Body of pancreas (tissue), 4 donors: ENCODE measurements around the gene NTN4. TPM values are rescaled to one million over a fixed set of nuclear protein-coding genes. Genes with fewer than 3 reads are reported as not detected.

ENCODE experiments used
- ATAC-seq: fragments of 150-250 bp; one replicate; pipeline ENCODE4 v1.9.1; 2016
- DNase-seq, 4 donors: peaks; one replicate each; pipeline ENCODE4 v3.0.0-alpha.2; 2019
- H3K27ac ChIP-seq, 4 donors: fragments of 200-600 bp; sonication (generic); 1 replicate in 3 of 4; 2 replicates in 1 of 4; pipeline versions ENCODE4 v1.5.1 to v1.6.1; 2016 to 2019; ENCODE audit warnings: mild to moderate bottlenecking in 1 of 4, mixed read lengths in 1 of 4, moderate library complexity in 1 of 4
- H3K27me3 ChIP-seq, 2 donors: fragments of 200-600 bp; sonication (generic); one replicate each; pipeline ENCODE4 v1.6.0; 2016; ENCODE audit warnings: mild to moderate bottlenecking in 1 of 2
- H3K36me3 ChIP-seq, 2 donors: fragments of 200-600 bp; sonication (generic); replicated peaks in 1 of 2; 2 replicates each; pipeline ENCODE4 v1.5.1; 2016; ENCODE audit warnings: low read depth in 2 of 2; ENCODE audit not compliant: insufficient read depth in 1 of 2
- H3K4me1 ChIP-seq: fragments of 200-600 bp; sonication (generic); one replicate; pipeline ENCODE4 v1.6.0; 2016
- H3K4me3 ChIP-seq, 2 donors: fragments of 200-600 bp; sonication (generic); 1 replicate in 1 of 2; 2 replicates in 1 of 2; pipeline ENCODE4 v1.5.1; 2016 to 2019
- H3K9me3 ChIP-seq, 3 donors: fragments of 200-600 bp; sonication (generic); 1 replicate in 2 of 3; 2 replicates in 1 of 3; pipeline ENCODE4 v1.5.1; 2016
- POLR2A ChIP-seq, 3 donors: fragments of 450-650 bp; IDR thresholded peaks; one replicate each; pipeline ENCODE4 v1.6.1; 2016; ENCODE audit warnings: antibody characterized with exemption in 3 of 3, mild to moderate bottlenecking in 2 of 3
- whole genome bisulfite sequencing, 2 donors: methylation state at CpG; one replicate each; pipeline ENCODE4 v1.1.5; 2017; 5-methylcytosine and 5-hydroxymethylcytosine counted together
- intact Hi-C: fragments of 100-400 bp; cut with DNase I; formaldehyde crosslinking; loops from one replicate; pipeline ENCODE4 v1.15.1; 2023
- total RNA-seq, 2 donors: library from RNA; depleted of rRNA; stranded (reverse); fragments of >200 nt; gene quantifications; one replicate each; pipeline ENCODE4 v1.1.0, GENCODE V29; 2016
- TF ChIP-seq, protein P1 (sequence below), 7 experiments: fragments of 450-650 bp in 4 of 7; fragments of 200-600 bp in 3 of 7; sonication (generic) in 3 of 7; IDR thresholded peaks; one replicate each; pipeline ENCODE4 v1.5.1; 2016 to 2019; ENCODE audit warnings: antibody characterized with exemption in 7 of 7

Gene NTN4
- total RNA-seq, 2 donors from 2014 or later: 47.7 to 62.0 TPM

DNA sequence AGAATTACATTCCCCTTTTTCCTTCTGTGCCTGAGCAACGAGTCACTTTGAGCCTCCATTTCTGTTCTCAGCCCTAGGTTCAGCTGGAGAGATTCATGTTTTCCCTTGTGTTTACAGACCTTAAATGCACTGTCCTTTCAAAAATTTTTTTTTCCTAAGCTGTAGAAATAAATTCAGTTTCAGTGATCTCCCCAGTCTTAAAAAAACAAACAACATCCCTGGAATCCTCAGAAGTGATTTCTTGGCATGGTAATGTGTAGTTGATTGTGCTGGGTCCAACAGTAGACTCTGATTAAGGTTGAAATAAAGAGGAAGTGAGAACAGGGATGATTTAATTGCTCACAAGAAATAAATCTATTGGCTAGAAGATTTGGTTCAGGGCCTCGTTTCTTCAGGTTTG is 89.3 kb downstream of the NTN4 start:
- H3K27ac ChIP-seq: peak overlapping the region in 2 of 4 donors; percentile 9 to 40

DNA sequence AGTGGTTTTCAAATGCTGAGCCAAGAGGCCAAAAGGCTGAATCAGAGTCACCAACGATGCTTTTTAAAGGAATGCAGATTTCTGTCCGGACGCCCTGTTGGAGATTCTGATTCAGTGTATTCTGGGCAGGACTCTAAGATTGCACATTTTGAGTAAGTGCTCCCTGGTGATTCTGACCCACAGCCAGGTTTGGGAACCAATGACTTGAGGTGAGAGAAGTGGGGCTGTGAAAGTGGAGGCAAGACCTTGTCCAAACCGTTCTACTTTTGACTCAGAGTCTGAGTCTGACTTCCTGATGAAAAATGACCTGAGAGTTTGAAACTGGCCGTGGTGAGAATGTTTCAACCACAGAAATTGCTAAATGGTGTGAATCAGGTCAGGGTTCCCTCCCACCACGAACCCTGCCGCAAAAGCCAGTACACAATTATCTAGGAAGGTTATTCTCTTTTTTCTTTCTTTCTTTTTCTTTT is 90.2 kb downstream of the NTN4 start:
- Histone ChIP-seq H3K9me3 (no peaks in the 10 kb centered on the region), H3K27me3 (no peaks in the 10 kb centered on the region), H3K4me3 (no peak overlapping the region), H3K36me3 (no peaks in the 10 kb centered on the region), H3K4me1 (peaks cover 32% of the 10 kb centered on the region), H3K27ac (no peak overlapping the region)
- ATAC-seq (no peak), DNase-seq (no peak)
- intact Hi-C loops: no loop called here
- WGBS, 2 donors: 68 to 78% methylated on average over 7 of the region's 7 CpGs
- TF ChIP-seq, protein P1, sequence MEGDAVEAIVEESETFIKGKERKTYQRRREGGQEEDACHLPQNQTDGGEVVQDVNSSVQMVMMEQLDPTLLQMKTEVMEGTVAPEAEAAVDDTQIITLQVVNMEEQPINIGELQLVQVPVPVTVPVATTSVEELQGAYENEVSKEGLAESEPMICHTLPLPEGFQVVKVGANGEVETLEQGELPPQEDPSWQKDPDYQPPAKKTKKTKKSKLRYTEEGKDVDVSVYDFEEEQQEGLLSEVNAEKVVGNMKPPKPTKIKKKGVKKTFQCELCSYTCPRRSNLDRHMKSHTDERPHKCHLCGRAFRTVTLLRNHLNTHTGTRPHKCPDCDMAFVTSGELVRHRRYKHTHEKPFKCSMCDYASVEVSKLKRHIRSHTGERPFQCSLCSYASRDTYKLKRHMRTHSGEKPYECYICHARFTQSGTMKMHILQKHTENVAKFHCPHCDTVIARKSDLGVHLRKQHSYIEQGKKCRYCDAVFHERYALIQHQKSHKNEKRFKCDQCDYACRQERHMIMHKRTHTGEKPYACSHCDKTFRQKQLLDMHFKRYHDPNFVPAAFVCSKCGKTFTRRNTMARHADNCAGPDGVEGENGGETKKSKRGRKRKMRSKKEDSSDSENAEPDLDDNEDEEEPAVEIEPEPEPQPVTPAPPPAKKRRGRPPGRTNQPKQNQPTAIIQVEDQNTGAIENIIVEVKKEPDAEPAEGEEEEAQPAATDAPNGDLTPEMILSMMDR (IDR thresholded peaks at IDR 0.05): no peak
- no peak for TF ChIP-seq POLR2A (IDR thresholded peaks at IDR 0.05)

More for the DNA sequence above, 89.3 kb downstream of the NTN4 start:
- DNase-seq (no peak), ATAC-seq (no peak)
- 55 to 70% methylated on average over 2 of the region's 2 CpGs for WGBS, 2 donors
- Histone ChIP-seq H3K4me1 (peaks cover 33% of the 10 kb centered on the region), H3K36me3 (no peaks in the 10 kb centered on the region), H3K4me3 (no peak overlapping the region), H3K9me3 (no peaks in the 10 kb centered on the region), H3K27me3 (no peaks in the 10 kb centered on the region)
- no peak for TF ChIP-seq POLR2A (IDR thresholded peaks at IDR 0.05)
- TF ChIP-seq, protein P1 (IDR thresholded peaks at IDR 0.05): no peak
- intact Hi-C loops: no loop called here

- intact Hi-C loops: no loop called here
- Histone ChIP-seq H3K27ac (no peak overlapping the region), H3K4me3 (no peak overlapping the region), H3K4me1 (peaks cover 34% of the 10 kb centered on the region), H3K36me3 (no peaks in the 10 kb centered on the region), H3K9me3 (no peaks in the 10 kb centered on the region), H3K27me3 (no peaks in the 10 kb centered on the region)
- DNase-seq (no peak), ATAC-seq (no peak)
- TF ChIP-seq, protein P1 (IDR thresholded peaks at IDR 0.05): no peak
- no peak for TF ChIP-seq POLR2A (IDR thresholded peaks at IDR 0.05)
These were observed 91.0 kb downstream of the NTN4 start for GRCh38 chr12:95699579-95699978.

GRCh38 chr12:95694136-95694535 is 96.4 kb downstream of the NTN4 start:
- WGBS, 2 donors: 46 to 67% methylated on average over 9 of the region's 9 CpGs
- H3K27ac ChIP-seq: peak overlapping the region in 2 of 4 donors; percentile 21 to 24
- peak; percentile 22 to 67 (median 44) for DNase-seq

GRCh38 chr12:95693689-95694088 is 96.9 kb downstream of the NTN4 start:
- H3K27me3 ChIP-seq: no peaks in the 10 kb centered on the region
- H3K36me3 ChIP-seq: no peaks in the 10 kb centered on the region
- DNase-seq (no peak), ATAC-seq (no peak)
- intact Hi-C loops: no loop called here
- no peaks in the 10 kb centered on the region for H3K9me3 ChIP-seq
- 76 to 86% methylated on average over 2 of the region's 2 CpGs for WGBS, 2 donors
- peak overlapping the region in 2 of 4 donors; percentile 21 to 24 for H3K27ac ChIP-seq
- no peak for TF ChIP-seq POLR2A (IDR thresholded peaks at IDR 0.05)
- TF ChIP-seq, protein P1 (IDR thresholded peaks at IDR 0.05): no peak
- H3K4me1 ChIP-seq: peaks cover 13% of the 10 kb centered on the region
- no peak overlapping the region for H3K4me3 ChIP-seq

More at GRCh38 chr12:95694136-95694535, 96.4 kb downstream of the NTN4 start:
- H3K4me1 ChIP-seq: peaks cover 16% of the 10 kb centered on the region
- TF ChIP-seq POLR2A (IDR thresholded peaks at IDR 0.05): no peak
- TF ChIP-seq, protein P1 (IDR thresholded peaks at IDR 0.05): no peak
- ATAC-seq: no peak
- intact Hi-C loops: no loop called here
- no peak overlapping the region for H3K4me3 ChIP-seq
- H3K9me3 ChIP-seq: no peaks in the 10 kb centered on the region
- H3K36me3 ChIP-seq: no peaks in the 10 kb centered on the region
- no peaks in the 10 kb centered on the region for H3K27me3 ChIP-seq
